WI38 (cell line): ENCODE data around the gene PDZRN4.
"Not testable (repeated sequence)": the region's sequence is repeated elsewhere in the genome, so short reads cannot be mapped to it uniquely, and the experiment has no call there.

Experiments
- H3K4me3 ChIP-seq: 2 replicates; pipeline ENCODE4 v1.5.1; 2011; ENCODE audit warnings: low read depth, mild to moderate bottlenecking, control low read depth, low read length
- CTCF ChIP-seq: IDR thresholded peaks from 2 replicates; pipeline ENCODE4 v1.5.1; 2012; ENCODE audit warnings: low read depth, mild to moderate bottlenecking, control low read depth, low read length

PDZRN4 gene

GRCh38 chr12:41264281-41264680, 76.2 kb downstream of the PDZRN4 start:
- no peak for TF ChIP-seq CTCF
- H3K4me3 ChIP-seq, result no peak overlapping the region

- TF ChIP-seq CTCF, result no peak
- H3K4me3 ChIP-seq, result no peak overlapping the region
Observed at GRCh38 chr12:41269056-41269455, 80.9 kb downstream of the PDZRN4 start.

GRCh38 chr12:41271489-41271888, 83.4 kb downstream of the PDZRN4 start:
- TF ChIP-seq CTCF, result no peak

GRCh38 chr12:41274643-41275042, 86.5 kb downstream of the PDZRN4 start:
- H3K4me3 ChIP-seq, result no peak overlapping the region
- TF ChIP-seq CTCF, result no peak

More at GRCh38 chr12:41271489-41271888, 83.4 kb downstream of the PDZRN4 start:
- no peak overlapping the region for H3K4me3 ChIP-seq

GRCh38 chr12:41277100-41277945, 89.2 kb downstream of the PDZRN4 start:
- peak; percentile 38; the same call in 1 of the 2 replicates for TF ChIP-seq CTCF
- H3K4me3 ChIP-seq, result no peak overlapping the region

DNA sequence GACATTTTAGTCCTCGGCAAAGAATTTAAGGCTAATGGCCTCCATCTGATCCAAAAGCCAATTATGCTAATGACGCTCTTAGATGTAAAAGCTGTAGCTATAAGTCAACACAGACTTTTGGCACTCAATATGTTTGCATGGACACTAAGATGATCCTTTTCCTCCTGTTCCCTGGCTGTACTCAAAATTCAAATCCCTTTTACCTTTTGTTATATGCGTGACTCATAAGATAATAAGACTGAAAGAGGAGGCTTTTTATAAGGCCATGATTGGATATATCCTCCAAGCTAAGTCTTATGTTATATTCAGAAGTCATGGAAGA, 89.8 kb downstream of the PDZRN4 start:
- no peak overlapping the region for H3K4me3 ChIP-seq
- no peak for TF ChIP-seq CTCF

DNA sequence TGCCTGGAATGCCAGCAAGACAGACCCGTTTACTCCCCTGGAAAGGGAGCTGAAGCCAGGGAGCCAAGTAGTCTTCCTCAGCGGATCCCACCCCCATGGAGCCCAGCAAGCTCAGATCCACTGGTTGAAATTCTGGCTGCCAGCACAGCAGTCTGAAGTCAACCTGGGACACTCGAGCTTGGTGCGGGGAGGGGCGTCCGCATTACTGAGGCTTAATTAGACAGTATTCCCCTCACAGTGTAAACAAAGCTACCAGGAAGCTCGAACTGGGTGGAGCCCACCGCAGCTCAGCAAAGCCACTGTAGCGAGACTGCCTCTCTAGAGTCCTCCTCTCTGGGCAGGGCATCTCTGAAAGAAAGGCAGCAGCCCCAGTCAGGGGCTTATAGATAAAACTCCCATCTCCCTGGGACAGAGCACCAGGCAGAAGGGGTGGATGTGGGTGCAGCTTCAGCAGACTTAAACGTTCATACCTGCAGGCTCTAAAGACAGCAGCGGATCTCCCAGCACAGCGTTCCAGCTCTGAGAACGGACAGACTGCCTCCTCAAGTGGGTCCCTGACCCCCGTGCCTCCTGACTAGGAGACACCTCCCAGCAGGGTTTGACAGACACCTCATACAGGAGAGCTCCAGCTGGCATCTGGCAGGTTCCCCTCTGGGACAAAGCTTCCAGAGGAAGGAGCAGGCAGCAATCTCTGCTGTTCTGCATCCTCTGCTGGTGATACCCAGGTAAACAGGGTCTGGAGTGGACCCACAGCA, 92.4 kb downstream of the PDZRN4 start:
- not testable (repeated sequence) for H3K4me3 ChIP-seq

DNA sequence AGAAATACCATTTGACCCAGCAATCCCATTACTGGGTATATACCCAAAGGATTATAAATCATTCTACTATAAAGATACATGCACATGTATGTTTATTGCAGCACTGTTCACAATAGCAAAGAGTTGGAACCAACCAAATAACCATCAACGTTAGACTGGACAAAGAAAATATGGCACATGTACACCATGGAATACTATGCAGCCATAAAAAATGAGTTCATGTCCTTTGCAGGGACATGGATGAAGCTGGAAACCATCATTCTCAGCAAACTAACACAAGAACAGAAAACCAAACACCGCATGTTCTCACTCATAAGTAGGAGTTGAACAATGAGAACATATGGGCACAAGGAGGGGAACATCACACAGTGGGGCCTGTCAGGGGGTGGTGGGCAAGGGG, 97.3 kb downstream of the PDZRN4 start:
- H3K4me3 ChIP-seq, result not testable (repeated sequence)
